K562 (cell line): ENCODE results near the gene GXYLT2. TPM values are rescaled to one million over a fixed set of nuclear protein-coding genes. Genes with fewer than 3 reads are reported as not detected.

Source experiments
- ATAC-seq: fragments of 200-7000 bp; cut with Tn5 transposase; 3 replicates; pipeline ENCODE4 v1.9.1; 2020; ENCODE audit warnings: moderate library complexity
- BruUV-seq: library from RNA; stranded (reverse); fragments of 400-500 nt; replicated peaks from 2 replicates; lab custom pipeline; 2021; lab: Mats Ljungman, UMichigan
- CTCF ChIA-PET: fragments of 300-600 bp; formaldehyde crosslinking; extraction: SDS; loops from one replicate; lab custom pipeline; 2021; ENCODE audit warnings: low intra/inter-chr PET ratio; lab: Yijun Ruan, JAX
- POLR2A ChIA-PET: fragments of 300-600, 350-650 bp; sonication (Branson Sonifier 250); formaldehyde crosslinking; extraction: SDS; loops from one replicate; lab custom pipeline; 2021; ENCODE audit warnings: antibody characterized with exemption, inconsistent platforms; lab: Yijun Ruan, JAX
- DNase-seq, 4 experiments: peaks; one replicate each; pipeline versions ENCODE4 v3.0.0 to v3.0.0-alpha.2; 2011 to 2018; ENCODE audit warnings: low spot score in 3 of 4, mixed read lengths in 3 of 4; ENCODE audit errors: extremely low read depth in 1 of 4
- FAIRE-seq: peaks from 2 replicates; lab custom pipeline; 2011; peaks lifted over from hg19 to GRCh38; lab: Jason Lieb, UNC
- H2AFZ ChIP-seq: 2 replicates; pipeline ENCODE4 v1.6.0; 2011; ENCODE audit warnings: low read depth, low read length, control low read depth, inconsistent platforms
- H3K27ac ChIP-seq: fragments of 200-600 bp; 3 replicates; pipeline ENCODE4 v1.8.0; 2011; ENCODE audit warnings: low read depth, mild to moderate bottlenecking, control low read depth, inconsistent platforms, low read length, moderate library complexity, mixed read lengths; ENCODE audit errors: extremely low read depth
- H3K27me3 ChIP-seq, 2 experiments: fragments of 300-600 bp in 1 of 2; 2 replicates in 1 of 2; 3 replicates in 1 of 2; pipeline versions ENCODE4 v1.6.0 to v1.8.0; 2011; ENCODE audit warnings: inconsistent platforms in 2 of 2, low read length in 2 of 2, mild to moderate bottlenecking in 1 of 2, mixed read lengths in 1 of 2, moderate library complexity in 1 of 2; ENCODE audit not compliant: control insufficient read depth in 2 of 2, insufficient read depth in 2 of 2
- H3K36me3 ChIP-seq: fragments of 300-600 bp; 3 replicates; pipeline ENCODE4 v1.8.0; 2011; ENCODE audit warnings: mild to moderate bottlenecking, low read length, inconsistent platforms; ENCODE audit not compliant: control insufficient read depth, insufficient read depth
- H3K4me1 ChIP-seq, 2 experiments: fragments of 200-600 bp in 1 of 2; replicated peaks in 1 of 2; 2 replicates in 1 of 2; 3 replicates in 1 of 2; pipeline versions ENCODE4 v1.5.1 to v1.8.0; 2011; ENCODE audit warnings: inconsistent platforms in 2 of 2, low read length in 2 of 2, mild to moderate bottlenecking in 1 of 2, mixed read lengths in 1 of 2, moderate library complexity in 1 of 2; ENCODE audit not compliant: control insufficient read depth in 2 of 2, insufficient read depth in 2 of 2
- H3K4me2 ChIP-seq: 2 replicates; pipeline ENCODE4 v1.6.1; 2011; ENCODE audit warnings: low read length, control low read depth, inconsistent platforms, mixed read lengths; ENCODE audit not compliant: insufficient read depth
- H3K4me3 ChIP-seq: fragments of 200-600 bp; sonication (generic), shearing (Covaris generic); 2 replicates; pipeline ENCODE4 v1.5.1; 2016; ENCODE audit warnings: control low read depth, inconsistent platforms
- H3K79me2 ChIP-seq: fragments of 200-600 bp; 3 replicates; pipeline ENCODE4 v1.8.0; 2011; ENCODE audit warnings: low read length, inconsistent platforms; ENCODE audit not compliant: control insufficient read depth, insufficient read depth
- H3K9ac ChIP-seq, 2 experiments: 2 replicates each; pipeline versions ENCODE4 v1.6.0 to v1.6.1; 2011; ENCODE audit warnings: low read depth in 2 of 2, low read length in 2 of 2, control low read depth in 1 of 2, inconsistent platforms in 1 of 2, mild to moderate bottlenecking in 1 of 2, mixed read lengths in 1 of 2; ENCODE audit not compliant: insufficient read depth in 1 of 2
- H3K9me1 ChIP-seq: one replicate; pipeline ENCODE4 v1.6.0; 2011; ENCODE audit warnings: inconsistent platforms, mild to moderate bottlenecking, low read length, moderate library complexity; ENCODE audit not compliant: control insufficient read depth, insufficient read depth
- H3K9me3 ChIP-seq: replicated peaks from 2 replicates; pipeline ENCODE4 v1.5.1; 2011; ENCODE audit warnings: low read depth, low read length, inconsistent platforms; ENCODE audit not compliant: control insufficient read depth, insufficient read depth
- H4K20me1 ChIP-seq: replicated peaks from 2 replicates; pipeline ENCODE4 v1.6.1; 2011; ENCODE audit warnings: low read length, inconsistent platforms, mixed read lengths; ENCODE audit not compliant: control insufficient read depth, insufficient read depth
- DNMT1 ChIP-seq: fragments of 450-650 bp; IDR thresholded peaks from 2 replicates; pipeline ENCODE4 v1.6.1; 2016; ENCODE audit warnings: antibody characterized with exemption, mild to moderate bottlenecking
- EWSR1 ChIP-seq: fragments of 450-650 bp; IDR thresholded peaks from 2 replicates; pipeline ENCODE4 v1.6.1; 2018; ENCODE audit warnings: borderline replicate concordance, mild to moderate bottlenecking, low read depth, moderate library complexity; ENCODE audit not compliant: partially characterized antibody
- FOXA3 ChIP-seq, 2 experiments: fragments of 450-650 bp in 1 of 2; sonication (generic) in 1 of 2; formaldehyde crosslinking; IDR thresholded peaks in 1 of 2; conservative IDR thresholded peaks in 1 of 2; 2 replicates each; pipeline versions ENCODE4 v1.4.0 to v1.8.0; 2020 to 2022; ENCODE audit warnings: mild to moderate bottlenecking in 2 of 2, missing genetic modification reagents in 1 of 2
- NCOA1 ChIP-seq: fragments of 450-650 bp; IDR thresholded peaks from 2 replicates; pipeline ENCODE4 v1.6.1; 2016; ENCODE audit warnings: low read depth
- POLR2A ChIP-seq: fragments of 450-650 bp; conservative IDR thresholded peaks from 2 replicates; pipeline ENCODE4 v1.6.1; 2016
- RBM14 ChIP-seq: fragments of 200-400 bp; formaldehyde crosslinking; IDR thresholded peaks from 2 replicates; pipeline ENCODE4 v1.6.1; 2018; ENCODE audit warnings: low read depth, mild to moderate bottlenecking, low read length, moderate library complexity, borderline replicate concordance; ENCODE audit not compliant: insufficient read depth
- ZFP36 ChIP-seq: fragments of 150-350 bp; IDR thresholded peaks from 2 replicates; pipeline ENCODE4 v1.6.1; 2018; ENCODE audit warnings: low read length, low read depth; ENCODE audit not compliant: partially characterized antibody
- ZNF280A ChIP-seq: fragments of 450-650 bp; IDR thresholded peaks from 2 replicates; pipeline ENCODE4 v1.6.1; 2018; ENCODE audit warnings: mild to moderate bottlenecking, low read depth; ENCODE audit not compliant: partially characterized antibody
- WGBS: fragments of 100-300 bp; shearing (Covaris generic); methylation state at CpG from one replicate; pipeline ENCODE4 v1.1.6; 2016; ENCODE audit warnings: low coverage, mixed read lengths; ENCODE audit not compliant: insufficient coverage; ENCODE audit errors: missing lambda C conversion rate; 5-methylcytosine and 5-hydroxymethylcytosine counted together
- in situ Hi-C: fragments of 300-500 bp; cut with MboI; formaldehyde crosslinking; loops from 4 replicates; pipeline ENCODE4 v1.15.0; 2018; ENCODE audit warnings: inconsistent platforms, mixed read lengths
- intact Hi-C: fragments of 100-400 bp; cut with micrococcal nuclease; formaldehyde crosslinking; loops from 2 replicates; pipeline ENCODE4 v1.14.2; 2022
- polyA plus RNA-seq, 8 experiments: library from polyadenylated mRNA; depleted of rRNA in 4 of 8; stranded (reverse) in 5 of 8; unstranded in 3 of 8; fragments of >200 nt; fragmentation: Nextera tagmentation in 2 of 8; fragmentation: Illumina TruSeq in 1 of 8; extraction: Ambion mirVana in 2 of 8; extraction: Trizol in 1 of 8; gene quantifications; 2 replicates each; pipeline versions ENCODE4 v1.2.1 to v1.2.3, GENCODE V29; 2011 to 2014; ENCODE audit warnings: inconsistent platforms in 1 of 8, missing spikeins in 1 of 8
- total RNA-seq, 7 experiments: library from RNA; depleted of rRNA in 6 of 7; stranded (reverse); fragments of >200 nt in 6 of 7; fragmentation: Illumina TruSeq in 2 of 7; extraction: Trizol in 2 of 7; gene quantifications; 2 replicates each; pipeline versions ENCODE4 v1.2.1 to v1.2.3, GENCODE V29; 2011 to 2021; ENCODE audit warnings: low replicate concordance in 1 of 7

The GXYLT2 gene
- total and polyA plus RNA-seq, 9 of the 15 experiments (the other 6 are each of a cell fraction or from before 2014, with no cell fraction given) = 0.71 to 6.0 (median 3.3) TPM

GRCh38 chr3:72972706-72973030 lies 84.8 kb downstream of the GXYLT2 start:
- Histone ChIP-seq H3K27ac (no peak overlapping the region), H3K9me3 (no peaks in the 10 kb centered on the region), H3K4me2 (no peak overlapping the region), H3K4me3 (no peak overlapping the region), H3K9ac (no peak overlapping the region), H3K9me1 (no peaks in the 10 kb centered on the region), H3K4me1 (no peaks in the 10 kb centered on the region; a peak in 2 of 5 replicates), H2AFZ (no peak overlapping the region), H3K36me3 (no peaks in the 10 kb centered on the region), H3K27me3 (no peaks in the 10 kb centered on the region), H4K20me1 (no peaks in the 10 kb centered on the region), H3K79me2 (no peaks in the 10 kb centered on the region)
- in situ Hi-C loops (no loop called here), intact Hi-C loops (no loop called here)
- ChIA-PET CTCF (no interaction called here), POLR2A (no interaction called here)
- FAIRE-seq (peak; percentile 11), ATAC-seq (no peak), DNase-seq (no peak)
- TF ChIP-seq DNMT1 (no peak), POLR2A (no peak), NCOA1 (no peak)
- no TSS peak for BruUV-seq
- WGBS = 22% methylated on average over 1 of the region's 3 CpGs

DNA sequence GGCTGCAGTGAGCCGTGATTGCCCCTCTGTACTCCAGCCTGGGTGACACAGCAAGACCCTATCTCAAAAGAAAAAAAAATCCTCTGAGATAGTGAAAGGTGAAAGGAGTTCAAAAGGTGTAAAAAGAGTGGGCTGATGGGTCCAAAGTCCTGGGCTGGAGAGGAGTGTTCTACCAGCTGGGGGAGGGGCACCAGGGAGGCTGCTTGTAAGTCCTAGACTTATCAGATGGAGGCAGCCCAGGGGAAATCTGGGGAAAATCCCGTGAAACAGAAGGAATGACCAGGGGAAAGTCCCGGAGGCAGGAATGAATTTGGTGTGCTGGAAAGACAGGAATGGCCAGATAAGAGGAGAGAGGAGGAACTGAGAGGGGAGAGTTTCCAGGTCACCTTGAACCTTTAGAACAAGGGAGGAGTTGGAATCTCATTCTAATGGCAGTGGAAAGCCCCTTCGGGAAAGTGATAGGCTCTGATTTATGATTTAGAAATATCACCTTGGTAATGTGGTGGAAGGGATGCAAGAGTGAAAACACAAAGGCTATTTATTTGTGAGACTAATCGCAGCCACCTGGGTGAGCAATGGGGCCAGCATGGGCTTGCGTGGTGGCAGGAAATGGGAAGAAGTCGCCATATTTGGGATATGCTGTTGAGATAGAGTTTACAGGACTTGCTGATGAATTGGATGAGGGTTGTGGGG lies 85.3 kb downstream of the GXYLT2 start:
- Histone ChIP-seq H3K4me3 (no peak overlapping the region), H2AFZ (no peak overlapping the region), H3K27ac (no peak overlapping the region), H3K9ac (no peak overlapping the region), H3K79me2 (no peaks in the 10 kb centered on the region), H3K4me2 (no peak overlapping the region), H3K9me3 (no peaks in the 10 kb centered on the region), H3K9me1 (no peaks in the 10 kb centered on the region), H4K20me1 (no peaks in the 10 kb centered on the region), H3K36me3 (no peaks in the 10 kb centered on the region), H3K4me1 (no peaks in the 10 kb centered on the region; a peak in 1 of 5 replicates), H3K27me3 (no peaks in the 10 kb centered on the region)
- WGBS = 33% methylated on average over 7 of the region's 7 CpGs
- ATAC-seq (no peak), DNase-seq (no peak), FAIRE-seq (no peak)
- intact Hi-C loops (no loop called here), in situ Hi-C loops (no loop called here)
- ChIA-PET POLR2A (no interaction called here), CTCF (no interaction called here)
- no TSS peak for BruUV-seq
- TF ChIP-seq FOXA3 (CRISPR knock-in tag; conservative IDR thresholded peaks at IDR 0.05 in 1 of 2, IDR thresholded peaks at IDR 0.05 in 1 of 2) (no peak), ZFP36 (no peak), RBM14 (no peak), EWSR1 (no peak), ZNF280A (no peak)
